SK-N-MC (cell line): ENCODE data around the gene DOK5.

Experiments
- EZH2 ChIP-seq: fragments of 200-600 bp; sonication (generic); IDR thresholded peaks from one replicate; pipeline ENCODE4 v1.6.1; 2017; ENCODE audit warnings: antibody characterized with exemption
- POLR2AphosphoS5 ChIP-seq: IDR thresholded peaks from 2 replicates; pipeline ENCODE4 v1.6.1; 2012; ENCODE audit warnings: mild to moderate bottlenecking, low read depth, low read length, borderline replicate concordance

GRCh38 chr20:54623991-54624569 lies 148.7 kb downstream of the DOK5 start:
- TF ChIP-seq EZH2: no peak
- no peak for TF ChIP-seq POLR2AphosphoS5
